Measurements from ENCODE around the gene ZNF865.

ZNF865 gene

DNA sequence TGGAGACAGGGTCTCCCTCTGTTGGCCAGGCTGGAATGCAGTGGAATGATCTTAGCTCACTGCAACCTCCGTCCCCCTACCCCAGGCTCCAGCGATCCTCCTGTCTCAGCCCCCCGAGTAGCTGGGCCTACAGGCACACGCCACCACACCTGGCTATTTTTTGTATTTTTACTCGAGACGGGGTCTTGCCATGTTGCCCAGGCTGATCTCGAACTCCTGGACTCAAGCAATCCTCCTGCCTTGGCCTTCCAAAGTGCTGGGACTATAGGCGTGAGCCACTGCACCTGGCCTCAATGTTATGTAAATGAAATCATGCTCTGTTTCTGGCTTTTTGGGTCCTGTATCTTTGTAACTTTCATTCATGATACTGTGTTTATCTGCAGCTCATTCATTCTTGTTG, 16.7 kb upstream of the ZNF865 start:
- DNase-seq = no peak

DNA sequence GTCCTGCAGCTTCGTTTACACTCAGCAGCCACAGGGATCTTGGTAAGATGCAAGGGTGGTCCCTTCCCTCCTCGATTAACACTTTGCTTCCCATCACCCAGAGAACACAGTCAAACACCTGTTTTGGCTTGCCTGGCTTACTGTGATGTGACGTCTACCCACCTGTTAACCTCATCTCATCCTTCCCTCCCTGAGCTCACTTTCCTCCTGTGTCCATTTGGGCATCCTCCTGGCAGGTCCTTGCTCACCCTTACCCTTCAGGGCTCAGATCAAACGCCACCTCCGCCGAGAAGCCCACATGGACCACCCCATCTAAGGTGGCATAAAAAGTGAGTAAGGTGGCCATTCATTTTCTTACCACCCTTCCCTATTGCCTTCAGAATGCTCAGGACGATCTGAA, 15.3 kb upstream of the ZNF865 start:
- DNase-seq = no peak

DNA sequence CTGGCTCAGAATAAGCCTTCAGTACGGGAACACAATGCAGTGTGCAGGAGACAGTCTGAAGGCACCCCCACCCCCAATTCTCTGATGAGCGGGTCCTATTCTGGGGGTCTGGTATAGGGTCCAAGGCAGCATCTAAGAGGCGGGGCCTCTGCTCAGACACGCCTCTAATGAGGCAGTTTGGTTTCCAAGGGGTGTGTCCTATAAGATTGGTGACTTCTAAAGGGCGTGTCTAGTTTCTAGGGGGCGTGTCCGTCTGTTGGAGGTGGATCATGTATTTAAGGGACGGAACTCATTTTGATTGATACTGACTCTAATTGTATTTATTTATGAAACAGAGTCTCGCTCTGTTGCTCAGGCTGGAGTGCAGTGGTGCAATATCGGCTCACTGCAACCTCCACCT, 14.8 kb upstream of the ZNF865 start:
- DNase-seq = no peak

DNA sequence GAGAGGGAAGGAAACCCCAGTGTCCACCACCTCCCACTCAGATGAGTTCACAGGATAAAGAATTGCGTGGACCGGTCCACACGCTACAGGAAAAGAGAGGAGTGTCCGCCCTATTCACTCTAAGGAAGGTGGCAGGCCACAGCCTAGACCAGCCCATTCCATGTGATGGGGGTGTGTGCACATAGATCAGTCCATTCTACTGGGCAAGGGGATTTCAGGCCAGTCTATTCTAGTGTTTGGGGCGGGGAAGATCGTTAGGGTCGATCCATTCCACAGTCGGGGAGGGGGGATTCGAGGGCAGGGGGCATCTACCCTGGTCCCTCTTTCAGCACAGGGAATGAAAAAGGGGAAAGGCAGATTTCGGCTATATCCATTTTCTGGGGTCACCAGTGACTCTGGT, 13.9 kb upstream of the ZNF865 start:
- DNase-seq = no peak

DNA sequence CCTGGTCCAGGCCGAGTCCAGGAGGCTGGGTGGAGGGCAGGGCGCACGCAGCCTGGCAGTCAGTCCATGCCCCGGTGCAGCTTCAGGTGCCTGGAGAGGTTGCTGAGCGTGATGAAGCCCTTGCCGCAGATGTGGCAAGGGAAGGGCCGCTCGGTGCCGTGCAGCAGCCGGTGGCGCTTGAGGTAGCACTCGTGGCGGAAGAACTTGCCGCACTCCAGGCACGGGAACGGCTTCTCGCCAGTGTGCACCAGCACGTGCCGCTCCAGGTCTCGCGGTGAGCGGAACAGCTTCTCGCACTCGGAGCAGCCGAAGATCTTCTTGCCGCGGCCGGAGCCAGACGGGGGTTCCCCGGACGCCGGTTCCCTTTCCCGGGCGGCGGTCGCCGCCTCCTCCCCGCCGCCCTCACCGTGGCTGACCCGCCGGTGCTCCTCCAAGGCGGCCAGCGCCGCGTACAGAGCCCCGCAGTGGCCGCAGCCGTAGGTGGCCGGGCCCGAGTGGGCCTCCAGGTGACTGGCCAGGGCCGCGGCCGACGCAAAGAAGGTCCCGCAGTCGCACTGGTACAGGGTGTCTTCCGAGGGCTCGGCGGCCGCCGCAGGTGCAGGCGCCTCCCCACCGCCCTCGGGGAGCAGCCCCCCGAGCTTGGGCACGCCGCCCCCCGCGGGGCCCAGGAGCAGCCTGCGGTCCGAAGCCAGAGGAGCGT, 12.9 kb upstream of the ZNF865 start:
- no peak for DNase-seq

DNA sequence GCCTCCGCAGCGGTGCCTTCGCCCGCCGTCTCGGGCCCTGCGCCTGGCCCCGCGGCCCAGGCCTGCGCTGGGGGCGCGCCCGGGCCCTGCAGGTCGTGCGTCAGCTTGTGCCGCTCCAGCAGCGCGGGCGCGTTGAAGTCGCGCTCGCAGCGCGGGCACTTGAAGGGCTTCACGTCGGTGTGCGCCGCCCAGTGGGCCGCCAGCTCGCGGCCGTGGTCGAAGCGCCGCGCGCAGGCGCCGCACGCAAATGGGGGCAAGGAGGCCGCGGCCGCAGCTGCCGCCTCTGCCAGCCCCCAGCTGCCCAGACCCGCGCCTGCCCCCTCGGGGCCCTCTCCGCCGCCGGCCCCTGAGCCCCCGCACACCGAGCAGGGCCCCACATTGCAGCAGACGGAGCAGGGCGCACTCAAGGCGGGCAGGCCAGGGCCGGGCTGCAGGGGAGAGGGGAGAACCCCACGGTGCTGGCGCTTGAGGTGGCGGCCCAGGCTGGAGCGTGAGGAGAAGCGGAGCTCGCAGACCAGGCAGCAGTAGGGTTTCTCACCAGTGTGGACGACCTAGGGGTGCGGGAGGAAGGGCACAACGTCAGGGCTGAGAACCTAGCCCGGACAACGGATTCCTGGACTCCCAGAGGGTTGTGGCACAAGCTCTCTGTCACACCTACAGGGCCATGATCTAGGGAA, 12.2 kb upstream of the ZNF865 start:
- DNase-seq = no peak

DNA sequence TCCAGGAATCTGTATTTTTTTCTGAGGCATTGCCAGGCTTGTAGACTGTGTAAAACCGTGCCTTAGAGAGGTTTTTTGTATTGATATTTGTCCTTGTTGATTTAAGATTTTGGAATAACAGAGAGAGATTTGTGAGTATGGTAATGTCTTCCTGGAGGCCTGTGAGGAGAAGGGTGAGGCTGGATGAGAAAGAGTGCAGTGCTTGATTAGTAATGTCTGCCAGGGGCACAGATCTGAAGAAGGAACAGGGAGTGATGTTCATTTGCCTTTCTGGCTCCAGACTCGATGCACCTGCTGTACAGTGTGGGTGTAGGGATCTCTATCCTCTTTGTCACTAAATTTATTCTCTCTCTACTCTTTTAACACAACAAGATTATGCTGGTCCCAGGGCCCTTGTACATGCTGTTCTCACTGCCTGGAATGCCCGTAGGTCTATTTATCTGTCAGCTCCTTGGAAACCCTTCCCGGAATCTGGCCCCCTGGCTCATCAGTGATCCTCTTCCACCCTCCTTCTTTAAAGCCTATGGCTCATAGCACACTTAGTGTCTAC, 10.4 kb upstream of the ZNF865 start:
- no peak for DNase-seq

DNA sequence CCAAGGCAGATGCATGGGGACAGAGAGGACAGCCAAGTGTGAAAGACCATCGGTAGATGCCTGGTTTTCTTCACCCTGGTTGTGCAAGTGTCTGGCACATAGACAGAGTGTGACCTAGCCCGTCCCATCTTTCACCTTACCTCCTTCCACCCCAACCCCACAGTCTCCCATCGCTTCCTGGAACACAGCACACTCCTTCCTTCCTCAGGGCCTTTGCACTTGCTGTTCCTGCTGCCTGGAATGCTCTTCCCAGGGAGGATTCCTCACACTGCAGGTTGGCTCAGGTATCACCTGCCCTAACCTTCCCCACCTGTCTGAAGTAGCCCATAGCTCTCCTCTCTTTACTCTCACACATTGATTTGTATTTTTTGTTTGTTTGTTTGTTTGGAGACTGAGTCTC, 9.1 kb upstream of the ZNF865 start:
- no peak for DNase-seq

DNA sequence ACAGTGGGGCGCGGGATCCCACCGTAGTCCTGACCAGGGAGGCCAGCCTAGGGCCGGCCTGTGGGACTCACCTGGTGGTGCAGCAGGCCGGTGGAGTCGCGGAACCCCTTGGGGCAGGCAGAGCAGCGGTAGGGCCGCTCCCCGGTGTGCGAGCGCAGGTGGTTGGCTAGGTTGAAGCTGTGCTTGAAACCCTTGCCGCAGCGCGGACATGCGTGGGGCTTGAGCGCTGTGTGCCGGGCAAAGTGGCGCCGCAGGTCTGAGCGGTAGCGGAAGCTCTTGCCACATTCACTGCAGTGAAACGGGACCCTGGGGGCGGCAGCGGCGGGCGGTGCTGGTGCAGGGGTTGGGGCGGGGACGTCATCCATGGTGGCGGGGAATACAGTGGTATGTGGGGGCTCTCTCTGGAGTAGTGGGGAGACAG, 7.9 kb upstream of the ZNF865 start:
- DNase-seq = no peak

DNA sequence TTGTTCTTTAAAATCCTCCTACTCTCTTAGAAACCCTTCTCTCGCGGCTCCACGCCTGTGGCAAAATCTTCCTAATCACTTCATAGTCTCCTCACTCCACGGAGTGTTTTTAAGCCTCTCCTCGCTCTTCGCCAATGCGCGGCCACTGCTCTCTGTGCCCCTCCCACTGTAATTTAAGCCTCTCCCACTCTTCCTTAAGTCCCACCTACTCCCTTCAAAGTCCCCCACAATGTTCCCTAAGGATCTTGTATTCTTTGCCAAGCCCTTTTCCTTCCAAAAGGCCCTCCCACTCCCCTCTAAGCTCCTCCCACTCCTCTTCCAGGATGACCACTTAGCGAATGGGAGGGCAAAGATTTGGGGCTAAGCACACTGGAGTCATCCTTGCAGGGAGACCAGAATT, 7.4 kb upstream of the ZNF865 start:
- DNase-seq = no peak

DNA sequence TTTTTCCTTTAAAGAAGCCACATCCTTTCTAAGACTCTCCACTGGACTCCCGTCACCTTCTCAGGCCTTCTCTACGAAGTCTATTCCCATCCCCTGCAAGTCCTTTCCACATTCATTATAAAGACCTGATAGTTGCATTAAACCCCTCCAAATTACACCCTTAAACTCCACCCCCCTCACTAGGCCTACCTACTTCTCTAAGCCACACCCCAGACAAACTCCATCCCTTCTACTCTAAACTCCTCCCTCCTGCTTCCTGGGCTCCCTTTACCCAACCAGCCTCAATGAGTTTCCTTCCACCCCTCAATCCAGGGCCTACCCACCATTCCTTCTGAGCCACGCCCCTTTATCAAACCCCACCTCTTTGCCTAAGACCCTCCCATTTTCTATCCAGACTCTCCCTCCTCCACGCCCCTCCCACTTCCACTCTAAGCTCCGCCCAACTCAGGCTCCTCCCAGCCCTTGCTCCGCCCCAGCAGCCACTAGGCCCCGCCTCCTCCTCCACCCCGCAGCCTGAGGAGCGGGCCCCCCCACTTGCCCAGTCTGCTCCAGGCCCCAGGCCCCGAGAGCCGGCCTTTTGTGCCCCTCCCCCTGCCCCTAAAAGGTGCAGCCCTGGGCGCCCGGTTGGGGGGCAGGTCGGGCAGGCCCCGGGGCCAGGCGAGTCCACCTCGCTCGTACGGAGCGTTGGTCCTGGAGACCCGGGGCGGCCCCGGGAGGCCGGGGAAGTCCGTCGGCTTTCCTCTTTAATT, 6.6 kb upstream of the ZNF865 start:
- peak; percentile 93 for DNase-seq

DNA sequence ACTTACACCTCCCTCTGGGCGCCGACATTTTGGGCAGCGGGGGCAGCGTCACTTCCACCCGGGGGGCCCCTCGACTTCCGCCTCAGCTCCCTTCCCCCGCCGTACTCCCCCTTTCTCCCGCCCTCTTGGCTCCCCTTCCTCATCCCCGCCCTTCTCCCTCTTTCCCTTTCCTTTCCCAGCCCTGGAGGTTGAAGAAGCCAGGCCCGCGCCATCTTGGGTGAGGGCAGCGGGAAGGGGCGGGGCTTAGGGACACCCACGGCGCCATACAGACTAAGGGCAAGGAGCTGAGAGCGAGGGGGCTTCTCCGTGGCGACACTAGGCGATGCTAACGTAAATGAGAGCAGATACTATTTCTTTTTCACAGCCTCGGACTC, 6.0 kb upstream of the ZNF865 start, which contains the start of gene FIZ1:
Gene FIZ1, minus strand, starts transcription at position 50 of the 374 bp plus-strand sequence. CDS start 1,652 bp downstream, outside the sequence.
- peak; percentile 97 for DNase-seq

DNA sequence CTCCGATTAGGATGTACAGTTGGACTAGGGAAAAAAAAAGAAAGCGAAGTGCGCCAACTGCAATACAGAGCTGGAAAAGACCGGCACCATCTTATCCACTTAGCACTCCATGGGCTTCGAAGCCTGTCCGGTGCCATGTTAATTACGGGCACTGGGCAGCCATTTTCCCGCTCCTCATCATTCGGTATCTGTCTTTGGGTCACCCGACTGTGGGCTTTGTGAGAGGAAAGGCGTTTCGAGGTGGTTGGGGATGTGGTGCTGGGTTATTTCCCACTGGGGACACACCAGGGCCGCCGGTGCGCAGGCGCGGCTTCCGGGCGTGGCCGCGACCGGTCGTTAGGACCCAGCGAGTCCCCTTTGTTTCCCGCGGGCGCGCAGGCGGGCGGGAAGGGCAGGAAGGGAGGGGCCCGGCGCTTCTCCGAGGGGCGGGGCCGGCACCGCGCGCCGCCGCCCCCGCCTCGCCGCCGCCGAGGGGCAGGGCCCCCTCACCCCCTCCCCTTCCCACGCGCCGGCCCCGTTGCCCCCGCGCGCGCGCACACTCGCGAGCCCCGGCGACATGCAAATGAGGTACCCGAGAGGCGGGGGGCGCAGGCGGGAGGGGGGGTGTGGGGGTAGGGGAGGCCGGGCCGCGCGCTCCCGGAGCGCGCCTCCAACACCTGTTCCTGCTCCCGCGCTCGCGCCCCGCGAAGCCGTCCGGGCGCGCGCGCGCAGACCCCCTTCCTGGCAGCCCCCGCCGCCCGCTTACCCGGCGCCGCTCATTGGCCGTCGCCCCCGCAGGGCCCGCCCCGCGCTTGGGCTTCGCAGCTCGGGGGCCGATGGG, 5.4 kb upstream of the ZNF865 start, which contains the start of gene ZNF524:
Gene ZNF524, plus strand, starts transcription at position 447 of the 820 bp plus-strand sequence. CDS start 1,825 bp downstream, outside the sequence.
- peak; percentile 90 for DNase-seq

DNA sequence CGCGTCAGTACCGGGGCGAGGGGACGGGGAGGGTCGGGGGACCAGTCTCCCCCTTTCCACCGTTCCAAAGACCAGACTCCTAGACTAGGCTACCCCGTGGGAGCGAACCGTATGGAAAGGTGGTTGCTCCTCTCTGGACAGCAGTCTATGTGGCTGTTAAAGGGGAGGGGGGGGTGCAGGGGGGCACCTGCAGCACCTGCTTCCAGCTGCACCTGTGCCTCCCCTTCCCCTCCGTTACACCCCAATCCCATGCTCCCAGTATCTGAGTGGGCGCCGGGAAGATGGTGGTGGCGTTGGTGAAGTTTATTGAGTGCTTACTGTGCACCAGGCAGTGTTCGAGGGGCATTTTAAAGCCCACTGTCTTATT, 4.8 kb upstream of the ZNF865 start:
- DNase-seq = no peak

DNA sequence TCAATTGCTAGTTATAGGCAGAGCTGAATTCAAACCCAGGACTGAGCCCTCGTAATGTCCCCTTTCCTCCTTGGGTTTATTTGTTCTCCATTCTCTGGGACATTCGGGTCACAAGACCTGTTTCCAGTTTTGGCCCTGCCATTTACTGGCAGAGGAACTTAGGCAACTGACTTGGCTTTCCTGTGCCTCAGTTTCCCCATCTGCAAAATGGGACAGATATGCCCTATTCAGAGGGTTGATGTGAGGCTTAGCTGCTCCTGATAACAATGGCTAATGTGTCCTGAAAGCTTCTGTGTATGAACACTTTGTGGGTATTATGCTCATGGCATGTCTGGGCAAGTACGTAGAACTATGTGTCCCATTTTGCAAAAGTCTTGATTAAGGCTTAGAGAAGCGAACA, 4.4 kb upstream of the ZNF865 start:
- DNase-seq = no peak

DNA sequence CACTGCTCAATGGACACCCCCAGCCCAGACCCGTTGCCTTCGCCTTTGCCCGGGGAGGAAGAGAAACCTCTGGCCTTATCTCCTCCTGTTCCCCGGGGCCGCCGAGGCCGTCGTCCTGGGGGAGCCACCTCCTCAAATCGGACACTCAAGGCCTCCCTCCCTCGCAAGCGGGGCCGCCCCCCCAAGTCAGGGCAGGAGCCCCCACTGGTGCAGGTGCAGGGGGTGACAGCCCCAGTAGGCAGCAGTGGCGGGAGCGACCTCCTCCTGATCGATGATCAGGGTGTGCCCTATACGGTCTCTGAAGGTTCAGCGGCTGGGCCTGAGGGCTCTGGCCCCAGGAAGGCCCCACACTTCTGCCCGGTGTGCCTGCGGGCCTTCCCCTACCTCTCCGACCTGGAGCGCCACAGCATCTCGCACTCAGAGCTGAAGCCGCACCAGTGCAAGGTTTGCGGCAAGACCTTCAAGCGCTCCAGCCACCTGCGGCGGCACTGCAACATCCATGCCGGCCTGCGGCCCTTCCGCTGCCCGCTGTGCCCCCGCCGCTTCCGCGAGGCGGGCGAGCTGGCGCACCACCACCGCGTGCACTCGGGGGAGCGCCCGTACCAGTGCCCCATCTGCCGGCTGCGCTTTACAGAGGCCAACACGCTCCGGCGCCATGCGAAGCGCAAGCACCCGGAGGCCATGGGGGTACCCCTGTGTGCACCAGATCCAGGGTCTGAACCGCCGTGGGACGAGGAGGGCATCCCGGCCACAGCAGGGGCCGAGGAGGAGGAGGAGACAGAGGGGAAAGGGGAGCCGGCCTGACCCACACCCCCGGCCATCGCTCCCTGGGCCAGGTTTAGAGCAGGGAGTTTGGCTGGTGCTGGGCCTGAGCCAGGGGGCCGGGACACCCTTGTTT, 3.1 kb upstream of the ZNF865 start:
- DNase-seq = no peak

DNA sequence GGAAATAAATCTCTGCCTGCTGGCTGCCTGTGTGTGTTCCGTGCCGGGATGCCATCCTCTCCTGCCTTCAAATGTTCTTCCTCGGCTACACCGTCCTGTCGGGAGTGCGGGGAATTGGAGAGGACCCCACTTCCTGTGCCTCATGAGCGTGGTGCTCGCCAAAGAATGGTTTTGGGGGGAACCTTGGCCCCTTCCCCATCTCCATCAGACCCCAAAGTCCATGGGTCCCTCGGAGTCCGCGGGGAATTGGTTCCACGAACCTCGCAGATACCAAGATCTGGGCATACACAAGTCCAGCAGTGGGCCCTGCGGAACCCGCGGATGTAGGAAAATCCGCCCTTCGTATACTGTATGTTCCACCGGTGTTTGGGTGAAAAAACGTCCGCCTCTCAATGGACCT, 2.3 kb upstream of the ZNF865 start:
- no peak for DNase-seq

DNA sequence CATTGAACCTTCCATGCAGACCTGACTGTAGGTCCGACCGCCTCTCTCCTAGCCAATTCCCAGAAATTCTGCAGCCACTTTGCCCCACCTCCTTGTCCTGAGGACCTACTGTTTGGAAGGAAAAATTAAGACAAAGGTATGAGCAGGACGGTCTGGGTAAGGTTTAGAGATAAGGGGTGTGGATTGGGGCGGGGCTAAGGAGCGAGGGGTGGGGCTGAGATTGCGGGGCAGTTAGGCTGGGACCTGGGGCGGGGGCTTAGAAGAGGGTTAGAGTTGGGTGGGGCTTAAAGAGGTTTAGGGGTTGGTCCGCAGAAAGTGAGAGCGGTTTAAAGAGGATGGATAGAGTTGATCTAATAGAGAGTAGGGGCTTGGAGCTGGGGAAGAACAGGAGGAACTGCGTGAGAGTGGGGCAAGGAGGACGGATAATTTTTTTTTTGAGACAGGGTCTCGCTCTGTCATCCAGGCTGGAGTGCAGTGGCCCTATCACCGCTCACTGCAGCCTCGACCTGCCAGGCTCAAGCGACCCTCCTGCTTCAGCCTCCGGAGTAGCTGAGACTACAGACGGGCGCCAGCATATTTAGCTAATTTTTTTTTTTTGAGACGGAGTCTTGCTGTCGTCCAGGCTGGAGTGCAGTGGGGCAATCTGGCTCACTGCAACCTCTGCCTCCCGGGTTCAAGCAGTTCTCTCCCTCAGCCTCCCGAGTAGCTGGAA, 1.7 kb upstream of the ZNF865 start:
- DNase-seq = no peak

DNA sequence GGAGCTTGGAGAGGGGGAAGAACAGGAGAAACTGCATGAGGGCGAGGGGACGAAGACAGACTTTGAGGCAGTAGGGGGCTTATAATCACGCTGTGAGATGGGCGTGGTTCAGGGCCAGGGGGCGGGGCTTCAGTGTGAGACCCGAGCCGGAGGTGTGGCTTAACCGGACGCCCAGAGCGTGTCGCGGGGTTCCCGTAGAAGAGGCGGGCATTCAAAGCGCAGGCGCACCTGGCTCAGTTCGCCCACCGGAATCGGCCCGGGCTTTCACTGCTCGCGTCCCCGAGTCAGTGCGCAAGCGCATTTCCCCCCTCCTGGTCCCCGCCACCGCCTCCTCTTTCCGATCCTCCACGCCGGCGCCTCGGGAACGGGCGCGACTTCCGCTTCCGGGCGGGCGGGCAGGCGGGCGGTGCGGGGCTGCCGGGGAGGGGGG, 225 bp upstream of the ZNF865 start:
- peak; percentile 98 for DNase-seq

DNA sequence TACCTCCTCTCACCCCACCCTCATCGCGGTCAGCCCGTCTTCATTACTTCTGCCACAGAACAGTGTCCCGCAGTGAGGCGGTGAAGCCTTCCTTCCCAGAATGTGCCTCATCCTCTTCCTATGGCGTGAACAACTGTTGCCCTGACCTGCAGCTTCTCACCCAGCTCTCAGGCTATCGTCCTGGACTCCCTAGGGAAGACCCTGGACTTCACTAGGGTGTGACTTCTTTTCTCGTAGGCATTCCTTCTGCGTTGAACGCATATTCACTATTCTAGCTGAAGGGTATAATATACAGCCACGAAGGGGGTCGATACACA, 982 bp downstream of the ZNF865 start:
- no peak for DNase-seq

DNA sequence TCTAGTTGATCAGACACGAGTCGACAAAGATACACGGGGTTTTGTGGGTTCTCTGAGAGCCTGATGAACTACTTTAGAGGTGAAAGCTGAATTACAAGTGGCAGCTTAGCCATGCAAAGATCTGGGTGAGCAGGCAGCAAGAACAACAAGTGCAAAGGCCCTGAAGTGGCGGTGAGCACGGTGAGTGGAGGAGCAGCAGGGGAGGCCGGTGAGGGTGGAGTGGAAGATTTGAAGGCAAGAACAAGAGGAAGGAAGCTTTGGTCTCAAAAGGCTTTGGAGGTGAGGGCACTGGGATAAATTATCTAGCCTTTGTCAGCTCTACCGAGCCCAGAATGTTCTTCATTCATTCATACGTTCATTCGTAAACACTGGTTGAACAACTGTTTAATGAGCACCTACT, 1.4 kb downstream of the ZNF865 start:
- DNase-seq = no peak

All from CD4-positive, alpha-beta T cell treated with Interleukin-15 for 1 hour (primary cell).